Mammary epithelial cell (primary cell): ENCODE results near the gene MEIS1.

ENCODE experiments used
- EZH2 ChIP-seq: IDR thresholded peaks from 2 replicates; pipeline ENCODE4 v1.6.1; 2012; ENCODE audit warnings: low read length, inconsistent platforms, borderline replicate concordance
- TF ChIP-seq, protein P1 (sequence below), 2 donors: IDR thresholded peaks in 1 of 2; conservative IDR thresholded peaks in 1 of 2; 2 replicates each; pipeline ENCODE4 v1.5.1; 2011 to 2012; ENCODE audit warnings: inconsistent platforms in 2 of 2, low read length in 2 of 2, mild to moderate bottlenecking in 2 of 2, control low read depth in 1 of 2, low read depth in 1 of 2; ENCODE audit not compliant: insufficient read depth in 1 of 2; ENCODE audit errors: extremely low read depth in 1 of 2

- TF ChIP-seq EZH2: no peak
- TF ChIP-seq, protein P1, sequence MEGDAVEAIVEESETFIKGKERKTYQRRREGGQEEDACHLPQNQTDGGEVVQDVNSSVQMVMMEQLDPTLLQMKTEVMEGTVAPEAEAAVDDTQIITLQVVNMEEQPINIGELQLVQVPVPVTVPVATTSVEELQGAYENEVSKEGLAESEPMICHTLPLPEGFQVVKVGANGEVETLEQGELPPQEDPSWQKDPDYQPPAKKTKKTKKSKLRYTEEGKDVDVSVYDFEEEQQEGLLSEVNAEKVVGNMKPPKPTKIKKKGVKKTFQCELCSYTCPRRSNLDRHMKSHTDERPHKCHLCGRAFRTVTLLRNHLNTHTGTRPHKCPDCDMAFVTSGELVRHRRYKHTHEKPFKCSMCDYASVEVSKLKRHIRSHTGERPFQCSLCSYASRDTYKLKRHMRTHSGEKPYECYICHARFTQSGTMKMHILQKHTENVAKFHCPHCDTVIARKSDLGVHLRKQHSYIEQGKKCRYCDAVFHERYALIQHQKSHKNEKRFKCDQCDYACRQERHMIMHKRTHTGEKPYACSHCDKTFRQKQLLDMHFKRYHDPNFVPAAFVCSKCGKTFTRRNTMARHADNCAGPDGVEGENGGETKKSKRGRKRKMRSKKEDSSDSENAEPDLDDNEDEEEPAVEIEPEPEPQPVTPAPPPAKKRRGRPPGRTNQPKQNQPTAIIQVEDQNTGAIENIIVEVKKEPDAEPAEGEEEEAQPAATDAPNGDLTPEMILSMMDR (conservative IDR thresholded peaks at IDR 0.05 in 1 of 2, IDR thresholded peaks at IDR 0.05 in 1 of 2; ENCODE audit: extremely low read depth in 1 of 2, insufficient read depth in 1 of 2, low read depth in 1 of 2, low read length in 2 of 2): no peak
Measured at GRCh38 chr2:66390811-66391210, 44.1 kb upstream of the MEIS1 start.
